Lung (tissue), 12 donors: ENCODE measurements around the gene NCOA1. TPM values are rescaled to one million over a fixed set of nuclear protein-coding genes. Genes with fewer than 3 reads are reported as not detected.
A peak's percentile ranks its signal among the peaks of the same experiment; 100 is the strongest.

Experiments
- ATAC-seq: fragments of 200-7000 bp; cut with Tn5 transposase; one replicate; pipeline ENCODE4 v1.9.1; 2020; ENCODE audit warnings: moderate number of reproducible peaks; ENCODE audit not compliant: insufficient read depth, low FRiP score
- DNase-seq, 3 donors: peaks; one replicate each; pipeline ENCODE4 v3.0.0-alpha.2; 2013 to 2017
- H3K27ac ChIP-seq, 2 donors: one replicate each; pipeline ENCODE4 v1.5.1; 2013; ENCODE audit warnings: mild to moderate bottlenecking in 2 of 2, moderate library complexity in 2 of 2, control low read depth in 1 of 2, inconsistent platforms in 1 of 2, low read depth in 1 of 2, low read length in 1 of 2
- H3K27me3 ChIP-seq, 3 donors: one replicate each; pipeline ENCODE4 v1.5.1; 2013; ENCODE audit warnings: low read length in 2 of 3; ENCODE audit not compliant: control insufficient read depth in 3 of 3, insufficient read depth in 3 of 3
- H3K36me3 ChIP-seq, 4 donors: one replicate each; pipeline ENCODE4 v1.5.1; 2013; ENCODE audit warnings: low read length in 4 of 4, mild to moderate bottlenecking in 1 of 4, moderate library complexity in 1 of 4; ENCODE audit not compliant: control insufficient read depth in 4 of 4, insufficient read depth in 4 of 4
- H3K4me1 ChIP-seq, 5 donors: one replicate each; pipeline ENCODE4 v1.5.1; 2013; ENCODE audit warnings: low read length in 5 of 5, mild to moderate bottlenecking in 2 of 5, moderate library complexity in 1 of 5; ENCODE audit not compliant: control insufficient read depth in 5 of 5, insufficient read depth in 5 of 5
- H3K4me3 ChIP-seq: one replicate; pipeline ENCODE4 v1.5.1; 2013; ENCODE audit warnings: mild to moderate bottlenecking, control low read depth, moderate library complexity
- H3K9ac ChIP-seq, 2 donors: one replicate each; pipeline ENCODE4 v1.5.1; 2013; ENCODE audit warnings: low read length in 2 of 2, control low read depth in 1 of 2; ENCODE audit not compliant: insufficient read depth in 1 of 2
- H3K9me3 ChIP-seq, 4 donors: one replicate each; pipeline ENCODE4 v1.5.1; 2013; ENCODE audit warnings: low read length in 3 of 4, mild to moderate bottlenecking in 1 of 4, moderate library complexity in 1 of 4; ENCODE audit not compliant: control insufficient read depth in 4 of 4, insufficient read depth in 3 of 4
- WGBS, 2 donors: extraction: QIAGEN DNeasy Blood & Tissue Kit; methylation state at CpG; one replicate each; pipeline ENCODE4 v1.1.7; 2013; 5-methylcytosine and 5-hydroxymethylcytosine counted together
- polyA plus RNA-seq, 2 donors: library from polyadenylated mRNA; stranded (reverse); fragments of 200-250 nt; gene quantifications; one replicate each; pipeline ENCODE4 v1.2.1, GENCODE V29; 2013
- total RNA-seq, 2 donors: library from RNA; depleted of rRNA in 1 of 2; stranded (reverse); fragments of >200 nt in 1 of 2; gene quantifications; one replicate each; pipeline ENCODE4 v1.2.1, GENCODE V29; 2014 to 2021
- TF ChIP-seq, protein P1 (sequence below): IDR thresholded peaks from 2 replicates; pipeline ENCODE4 v1.5.1; 2012; ENCODE audit warnings: mild to moderate bottlenecking; ENCODE audit errors: control extremely low read depth, extremely low read depth
- donor health status: control.
- donor health status: control.
- donor health status: Bipolar disorder and iron deficiency.
- donor health status: healthy.
- donor health status: DM: yes; HTN: yes; CAD: no.

The NCOA1 gene
- total and polyA plus RNA-seq, 4 donors, result 8.3 to 123 (median 27.3) TPM

DNA sequence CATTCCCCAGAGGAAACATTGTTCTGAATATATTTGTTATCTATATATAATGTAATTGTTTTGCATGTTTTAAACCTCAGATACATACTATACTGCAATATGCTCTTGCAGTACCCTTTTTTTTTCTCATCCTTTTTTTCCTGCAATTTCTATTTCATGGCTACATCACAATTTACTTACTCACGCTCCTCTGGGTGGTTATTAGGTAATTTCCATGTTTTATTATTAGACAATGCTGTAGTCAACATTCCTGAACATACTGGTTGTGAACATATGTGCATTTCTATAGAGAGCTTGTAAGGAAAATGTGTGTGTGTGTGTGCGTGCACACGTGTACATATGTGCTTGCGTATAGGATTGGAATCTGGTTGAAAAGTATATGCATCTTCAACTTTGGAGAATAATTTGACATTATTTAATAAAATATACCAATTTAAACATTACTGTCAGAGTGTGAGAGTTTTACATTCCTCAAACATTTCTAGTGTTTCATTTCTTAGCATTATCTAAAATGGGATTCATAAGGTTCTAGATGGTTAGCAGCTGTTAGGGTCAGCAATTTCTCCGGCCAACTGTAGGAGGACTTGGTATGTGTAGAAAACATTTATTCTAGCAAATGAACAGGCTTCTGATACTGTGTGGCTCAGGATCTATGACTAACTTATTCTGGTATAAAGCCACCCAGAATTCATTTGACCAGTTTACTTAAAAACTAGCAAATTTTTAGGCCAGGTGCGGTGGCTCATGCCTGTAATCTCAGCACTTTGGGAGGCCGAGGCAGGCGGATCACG lies 22.4 kb downstream of the NCOA1 start:
- no peaks in the 10 kb centered on the region for H3K27me3 ChIP-seq
- H3K4me3 ChIP-seq, result no peak overlapping the region
- no peaks in the 10 kb centered on the region for H3K9me3 ChIP-seq
- H3K9ac ChIP-seq, result no peak overlapping the region
- TF ChIP-seq, protein P1, sequence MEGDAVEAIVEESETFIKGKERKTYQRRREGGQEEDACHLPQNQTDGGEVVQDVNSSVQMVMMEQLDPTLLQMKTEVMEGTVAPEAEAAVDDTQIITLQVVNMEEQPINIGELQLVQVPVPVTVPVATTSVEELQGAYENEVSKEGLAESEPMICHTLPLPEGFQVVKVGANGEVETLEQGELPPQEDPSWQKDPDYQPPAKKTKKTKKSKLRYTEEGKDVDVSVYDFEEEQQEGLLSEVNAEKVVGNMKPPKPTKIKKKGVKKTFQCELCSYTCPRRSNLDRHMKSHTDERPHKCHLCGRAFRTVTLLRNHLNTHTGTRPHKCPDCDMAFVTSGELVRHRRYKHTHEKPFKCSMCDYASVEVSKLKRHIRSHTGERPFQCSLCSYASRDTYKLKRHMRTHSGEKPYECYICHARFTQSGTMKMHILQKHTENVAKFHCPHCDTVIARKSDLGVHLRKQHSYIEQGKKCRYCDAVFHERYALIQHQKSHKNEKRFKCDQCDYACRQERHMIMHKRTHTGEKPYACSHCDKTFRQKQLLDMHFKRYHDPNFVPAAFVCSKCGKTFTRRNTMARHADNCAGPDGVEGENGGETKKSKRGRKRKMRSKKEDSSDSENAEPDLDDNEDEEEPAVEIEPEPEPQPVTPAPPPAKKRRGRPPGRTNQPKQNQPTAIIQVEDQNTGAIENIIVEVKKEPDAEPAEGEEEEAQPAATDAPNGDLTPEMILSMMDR, result no peak
- H3K36me3 ChIP-seq, result no peaks in the 10 kb centered on the region
- no peak for ATAC-seq
- DNase-seq, result peak in 2 of 3 donors; percentile 31 to 46
- H3K27ac ChIP-seq, result no peak overlapping the region
- H3K4me1 ChIP-seq, result peaks cover 0 to 26% (median 16%) of the 10 kb centered on the region in 5 donors
- 89 to 90% methylated on average over 9 of the region's 9 CpGs for WGBS, 2 donors

DNA sequence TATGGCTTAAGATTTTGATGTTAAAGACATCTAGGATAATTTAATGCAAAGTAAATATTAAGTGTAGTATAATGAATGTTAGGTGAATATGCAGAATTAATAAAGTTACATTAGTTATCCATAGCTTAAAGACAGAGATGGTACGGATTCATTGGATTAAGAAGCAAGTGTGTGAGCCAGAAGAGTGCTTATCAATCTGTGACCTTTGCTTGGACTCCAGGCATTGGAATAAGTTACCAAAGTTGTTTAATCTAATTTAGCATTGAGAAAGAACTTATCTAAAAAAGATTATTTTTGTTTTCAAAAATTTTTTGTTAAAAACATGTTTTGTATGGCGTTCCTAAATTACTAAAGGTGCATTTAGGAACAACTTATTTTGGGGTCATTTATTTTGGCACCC lies 23.8 kb downstream of the NCOA1 start:
- TF ChIP-seq, protein P1, result no peak
- Histone ChIP-seq H3K27me3 (no peaks in the 10 kb centered on the region), H3K27ac (no peak overlapping the region), H3K4me1 (peaks cover 0 to 22% (median 9%) of the 10 kb centered on the region in 5 donors), H3K9ac (no peak overlapping the region), H3K36me3 (no peaks in the 10 kb centered on the region), H3K9me3 (no peaks in the 10 kb centered on the region), H3K4me3 (no peak overlapping the region)
- ATAC-seq, result no peak
- 73 to 97% methylated on average over 2 of the region's 2 CpGs for WGBS, 2 donors
- no peak for DNase-seq

DNA sequence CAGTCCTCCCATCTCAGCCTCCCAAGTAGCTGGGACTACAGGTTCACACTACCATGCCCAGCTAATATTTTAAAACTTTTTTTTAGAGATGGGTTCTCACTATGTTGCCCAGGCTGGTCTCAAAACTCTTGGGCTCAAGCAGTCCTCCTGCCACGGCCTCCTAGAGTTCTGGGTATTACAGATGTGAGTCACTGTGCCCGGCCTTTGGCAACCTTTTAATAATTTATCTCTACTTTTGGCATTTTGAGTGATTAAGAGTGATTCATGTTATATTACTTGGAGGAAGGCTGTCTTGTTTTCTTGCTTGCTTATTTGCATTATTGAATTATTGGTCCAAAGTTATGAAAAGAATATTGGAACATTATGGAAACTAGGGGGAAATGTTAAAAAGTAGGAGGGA lies 24.3 kb downstream of the NCOA1 start:
- Histone ChIP-seq H3K9ac (no peak overlapping the region), H3K4me1 (peaks cover 0 to 22% (median 9%) of the 10 kb centered on the region in 5 donors), H3K27me3 (no peaks in the 10 kb centered on the region), H3K27ac (no peak overlapping the region), H3K36me3 (no peaks in the 10 kb centered on the region), H3K9me3 (no peaks in the 10 kb centered on the region), H3K4me3 (no peak overlapping the region)
- TF ChIP-seq, protein P1, result no peak
- 90 to 92% methylated on average over 2 of the region's 2 CpGs for WGBS, 2 donors
- no peak for DNase-seq
- ATAC-seq, result no peak

DNA sequence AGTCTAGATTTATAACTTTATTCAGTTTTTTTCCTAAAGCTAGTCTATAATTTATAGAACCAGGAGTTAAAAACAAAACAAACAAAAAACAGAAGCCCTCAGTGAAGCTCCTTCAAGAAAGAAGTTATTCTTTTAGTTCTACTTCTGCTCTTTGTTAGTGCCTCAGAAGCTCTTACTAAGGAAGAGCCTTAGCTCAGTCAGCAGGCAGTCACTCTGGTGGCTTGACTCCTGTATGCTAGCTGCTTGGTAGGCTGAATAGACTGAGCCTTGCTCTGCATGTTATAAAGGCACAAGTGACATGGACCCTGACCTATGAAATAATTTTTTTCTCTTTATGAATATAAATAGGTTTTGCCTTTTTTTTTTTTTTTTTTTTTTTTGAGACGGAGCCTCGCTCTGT lies 24.8 kb downstream of the NCOA1 start:
- H3K4me1 ChIP-seq, result peaks cover 0 to 22% (median 6%) of the 10 kb centered on the region in 5 donors
- no peak overlapping the region for H3K9ac ChIP-seq
- WGBS, 2 donors, result 100% methylated on average over 2 of the region's 2 CpGs; no CpG with 5 or more reads in 1 of the 2 donors
- no peak overlapping the region for H3K27ac ChIP-seq
- no peak for DNase-seq
- TF ChIP-seq, protein P1, result no peak
- H3K4me3 ChIP-seq, result no peak overlapping the region
- no peak for ATAC-seq
- no peaks in the 10 kb centered on the region for H3K27me3 ChIP-seq
- H3K9me3 ChIP-seq, result no peaks in the 10 kb centered on the region
- H3K36me3 ChIP-seq, result no peaks in the 10 kb centered on the region
